ENCODE measurements around the gene RNF126. TPM values are rescaled to one million over a fixed set of nuclear protein-coding genes. Genes with fewer than 3 reads are reported as not detected.

RNF126 gene
- 13.2 TPM for total RNA-seq
- polyA plus RNA-seq (ENCODE audit: insufficient read depth in 1 of 8, insufficient read length in 8 of 8, low replicate concordance in 1 of 8): 10 to 100 TPM; 22.2 to 36.0 (median 30.4) TPM
- long read RNA-seq, donor 1, transcript RNF126-201 (9 exons, 1,694 nt): major isoform, 5 of 6 reads
- long read RNA-seq, donor 1, partial matches to known transcripts: 0 of 6 reads
- long read RNA-seq, donor 1, other reads (novel, unspliced or antisense): 0 of 6 reads
- long read RNA-seq, donor 2, partial matches to known transcripts: 0 of 1 reads
- long read RNA-seq, donor 2, other reads (novel, unspliced or antisense): 0 of 1 reads
- long read RNA-seq, donor 3, transcript RNF126-201 (9 exons, 1,694 nt): major isoform, 15 of 17 reads
- long read RNA-seq, donor 3, partial matches to known transcripts: 0 of 17 reads
- long read RNA-seq, donor 3, other reads (novel, unspliced or antisense): 0 of 17 reads
- long read RNA-seq, donor 4, transcript RNF126-201 (9 exons, 1,694 nt): major isoform, 8 of 10 reads
- long read RNA-seq, donor 4, partial matches to known transcripts: 0 of 10 reads
- long read RNA-seq, donor 4, other reads (novel, unspliced or antisense): 0 of 10 reads
- long read RNA-seq, donor 5, transcript RNF126-201 (9 exons, 1,694 nt): major isoform, 22 of 97 reads
- long read RNA-seq, donor 5, partial matches to known transcripts: 61 of 97 reads
- long read RNA-seq, donor 5, other reads (novel, unspliced or antisense): 12 of 97 reads
- long read RNA-seq, donor 6, transcript RNF126-201 (9 exons, 1,694 nt): major isoform, 11 of 20 reads
- long read RNA-seq, donor 6, partial matches to known transcripts: 6 of 20 reads
- long read RNA-seq, donor 6, other reads (novel, unspliced or antisense): 0 of 20 reads
- long read RNA-seq, donor 7, transcript RNF126-201 (9 exons, 1,694 nt): major isoform, 10 of 10 reads
- long read RNA-seq, donor 7, partial matches to known transcripts: 0 of 10 reads
- long read RNA-seq, donor 7, other reads (novel, unspliced or antisense): 0 of 10 reads
- long read RNA-seq, donor 8, partial matches to known transcripts: 0 of 6 reads
- long read RNA-seq, donor 8, other reads (novel, unspliced or antisense): 0 of 6 reads
- long read RNA-seq, donor 9, transcript RNF126-201 (9 exons, 1,694 nt): major isoform, 5 of 5 reads
- long read RNA-seq, donor 9, partial matches to known transcripts: 0 of 5 reads
- long read RNA-seq, donor 9, other reads (novel, unspliced or antisense): 0 of 5 reads
- long read RNA-seq, donor 10, transcript RNF126-201 (9 exons, 1,694 nt): major isoform, 8 of 9 reads
- long read RNA-seq, donor 10, partial matches to known transcripts: 0 of 9 reads
- long read RNA-seq, donor 10, other reads (novel, unspliced or antisense): 0 of 9 reads
- long read RNA-seq, donor 11, transcript RNF126-201 (9 exons, 1,694 nt): major isoform, 7 of 12 reads
- long read RNA-seq, donor 11, partial matches to known transcripts: 0 of 12 reads
- long read RNA-seq, donor 11, other reads (novel, unspliced or antisense): 0 of 12 reads

- H3K36me3 ChIP-seq (ENCODE audit: control insufficient read depth, insufficient read depth, low read length): peaks cover 5% of the 10 kb centered on the region
- WGBS (ENCODE audit: insufficient coverage): 1% methylated on average over 97 of the region's 97 CpGs
- peaks cover 49% of the 10 kb centered on the region for H3K4me1 ChIP-seq (ENCODE audit: control insufficient read depth, insufficient read depth, low read length)
- no peaks in the 10 kb centered on the region for H3K27me3 ChIP-seq (ENCODE audit: control insufficient read depth, insufficient read depth, low read length)
- H3K27ac ChIP-seq (ENCODE audit: low read length): peak within 1 kb of the TSS; percentile 92
- peak within 1 kb of the TSS; percentile 73 for H3K4me3 ChIP-seq (ENCODE audit: low read length)
- no peaks in the 10 kb centered on the region for H3K9me3 ChIP-seq (replicated peaks; ENCODE audit: control insufficient read depth, low read depth, low read length)
- peak; percentile 96 for DNase-seq
Measured at GRCh38 chr19:662962-663681, at the start of gene RNF126. Gene RNF126, minus strand, starts transcription at chr19:663214. Its CDS starts 93 bp downstream, at chr19:663121.

GRCh38 chr19:711254-711653, 48.2 kb upstream of the RNF126 start:
- Histone ChIP-seq H3K9me3 (replicated peaks; ENCODE audit: control insufficient read depth, low read depth, low read length) (peaks cover 13% of the 10 kb centered on the region), H3K27me3 (ENCODE audit: control insufficient read depth, insufficient read depth, low read length) (peaks cover 7% of the 10 kb centered on the region), H3K27ac (ENCODE audit: low read length) (peak overlapping the region; percentile 42), H3K4me1 (ENCODE audit: control insufficient read depth, insufficient read depth, low read length) (peaks cover 17% of the 10 kb centered on the region), H3K4me3 (ENCODE audit: low read length) (no peak overlapping the region), H3K36me3 (ENCODE audit: control insufficient read depth, insufficient read depth, low read length) (no peaks in the 10 kb centered on the region)
- WGBS (ENCODE audit: insufficient coverage): 50% methylated on average over 1 of the region's 8 CpGs
- no peak for DNase-seq

GRCh38 chr19:710767-711166, 47.8 kb upstream of the RNF126 start:
- Histone ChIP-seq H3K36me3 (ENCODE audit: control insufficient read depth, insufficient read depth, low read length) (no peaks in the 10 kb centered on the region), H3K9me3 (replicated peaks; ENCODE audit: control insufficient read depth, low read depth, low read length) (peaks cover 13% of the 10 kb centered on the region), H3K27ac (ENCODE audit: low read length) (peak overlapping the region; percentile 55), H3K4me3 (ENCODE audit: low read length) (peak overlapping the region; percentile 61), H3K4me1 (ENCODE audit: control insufficient read depth, insufficient read depth, low read length) (peaks cover 17% of the 10 kb centered on the region), H3K27me3 (ENCODE audit: control insufficient read depth, insufficient read depth, low read length) (peaks cover 7% of the 10 kb centered on the region)
- DNase-seq: no peak
- 37% methylated on average over 13 of the region's 21 CpGs for WGBS (ENCODE audit: insufficient coverage)

GRCh38 chr19:709965-710571, 47.1 kb upstream of the RNF126 start:
- Histone ChIP-seq H3K27me3 (ENCODE audit: control insufficient read depth, insufficient read depth, low read length) (peaks cover 10% of the 10 kb centered on the region), H3K27ac (ENCODE audit: low read length) (peak overlapping the region; percentile 67), H3K9me3 (replicated peaks; ENCODE audit: control insufficient read depth, low read depth, low read length) (peaks cover 7% of the 10 kb centered on the region), H3K4me3 (ENCODE audit: low read length) (peak overlapping the region; percentile 61), H3K36me3 (ENCODE audit: control insufficient read depth, insufficient read depth, low read length) (no peaks in the 10 kb centered on the region), H3K4me1 (ENCODE audit: control insufficient read depth, insufficient read depth, low read length) (peaks cover 17% of the 10 kb centered on the region)
- WGBS (ENCODE audit: insufficient coverage): 12% methylated on average over 17 of the region's 27 CpGs
- no peak for DNase-seq

- under 1% methylated on average over 48 of the region's 78 CpGs for WGBS (ENCODE audit: insufficient coverage)
- H3K36me3 ChIP-seq (ENCODE audit: control insufficient read depth, insufficient read depth, low read length): no peaks in the 10 kb centered on the region
- H3K4me3 ChIP-seq (ENCODE audit: low read length): peak overlapping the region; percentile 61
- H3K27me3 ChIP-seq (ENCODE audit: control insufficient read depth, insufficient read depth, low read length): peaks cover 14% of the 10 kb centered on the region
- H3K9me3 ChIP-seq (replicated peaks; ENCODE audit: control insufficient read depth, low read depth, low read length): peaks cover 7% of the 10 kb centered on the region
- H3K27ac ChIP-seq (ENCODE audit: low read length): peak overlapping the region; percentile 67
- no peak for DNase-seq
- H3K4me1 ChIP-seq (ENCODE audit: control insufficient read depth, insufficient read depth, low read length): peaks cover 17% of the 10 kb centered on the region
Measured at GRCh38 chr19:709196-709964, 46.4 kb upstream of the RNF126 start.

- Histone ChIP-seq H3K27me3 (ENCODE audit: control insufficient read depth, insufficient read depth, low read length) (peaks cover 20% of the 10 kb centered on the region), H3K36me3 (ENCODE audit: control insufficient read depth, insufficient read depth, low read length) (no peaks in the 10 kb centered on the region), H3K4me1 (ENCODE audit: control insufficient read depth, insufficient read depth, low read length) (peaks cover 20% of the 10 kb centered on the region), H3K27ac (ENCODE audit: low read length) (peak within 1 kb of the TSS; percentile 67), H3K9me3 (replicated peaks; ENCODE audit: control insufficient read depth, low read depth, low read length) (peaks cover 7% of the 10 kb centered on the region), H3K4me3 (ENCODE audit: low read length) (peak within 1 kb of the TSS; percentile 61)
- WGBS (ENCODE audit: insufficient coverage): 10% methylated on average over 35 of the region's 93 CpGs
- DNase-seq: peak; percentile 65
Measured at GRCh38 chr19:708154-709143, 45.4 kb upstream of the RNF126 start, which contains the start of gene PALM. Gene PALM, plus strand, starts transcription at chr19:708935. Its CDS starts 212 bp downstream, at chr19:709147.

GRCh38 chr19:704447-704741, 41.4 kb upstream of the RNF126 start:
- H3K27me3 ChIP-seq (ENCODE audit: control insufficient read depth, insufficient read depth, low read length): peaks cover 20% of the 10 kb centered on the region
- H3K9me3 ChIP-seq (replicated peaks; ENCODE audit: control insufficient read depth, low read depth, low read length): peaks cover 7% of the 10 kb centered on the region
- WGBS (ENCODE audit: insufficient coverage): no CpG with 5 or more reads among the region's 14 CpGs
- H3K4me1 ChIP-seq (ENCODE audit: control insufficient read depth, insufficient read depth, low read length): peaks cover 8% of the 10 kb centered on the region
- no peaks in the 10 kb centered on the region for H3K36me3 ChIP-seq (ENCODE audit: control insufficient read depth, insufficient read depth, low read length)
- no peak overlapping the region for H3K27ac ChIP-seq (ENCODE audit: low read length)
- no peak overlapping the region for H3K4me3 ChIP-seq (ENCODE audit: low read length)
- no peak for DNase-seq

Data from muscle of leg (tissue), 16 donors.